ENCODE data around the gene ING2.

DNA sequence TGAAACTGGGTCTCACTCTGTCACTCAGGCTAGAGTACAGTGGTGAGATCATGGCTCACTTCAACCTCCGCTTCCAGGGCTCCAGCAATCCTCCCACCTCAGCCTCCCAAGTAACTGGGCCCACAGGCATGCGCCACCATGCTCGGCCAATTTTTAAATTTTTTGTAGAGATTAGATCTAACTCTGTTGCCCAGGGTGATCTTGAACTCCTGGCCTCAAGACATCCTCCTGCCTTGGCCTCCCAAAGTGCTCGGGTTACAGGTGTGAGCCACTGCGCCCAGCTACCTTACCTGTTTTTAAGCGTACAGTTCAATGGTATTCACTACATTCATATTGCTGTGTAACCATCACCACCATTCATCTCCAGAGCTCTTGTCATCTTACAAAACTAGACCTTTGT lies 41.5 kb downstream of the ING2 start:
- TF ChIP-seq FOXM1 (IDR thresholded peaks at IDR 0.05; ENCODE audit: borderline replicate concordance), result no peak
- TF ChIP-seq TARDBP (IDR thresholded peaks at IDR 0.05), result no peak
- TF ChIP-seq SUZ12 (IDR thresholded peaks at IDR 0.05), result no peak
- TF ChIP-seq SP1 (IDR thresholded peaks at IDR 0.05), result no peak
- no peak for TF ChIP-seq ARNT (IDR thresholded peaks at IDR 0.05)
- TF ChIP-seq BHLHE40 (IDR thresholded peaks at IDR 0.05; ENCODE audit: borderline replicate concordance), result no peak
- TF ChIP-seq LEF1 (IDR thresholded peaks at IDR 0.05; ENCODE audit: borderline replicate concordance), result no peak
- TF ChIP-seq FOXA1 (IDR thresholded peaks at IDR 0.05), result no peak
- no peak for TF ChIP-seq L3MBTL2 (conservative IDR thresholded peaks at IDR 0.05)
- TF ChIP-seq CTBP1 (IDR thresholded peaks at IDR 0.05; ENCODE audit: borderline replicate concordance), result no peak
- TF ChIP-seq PKNOX1 (IDR thresholded peaks at IDR 0.05), result no peak

Data from HEK293T (cell line).